ENCODE data around the gene SNAI3.

GRCh38 chr16:88705076-88705684 lies 18.9 kb upstream of the SNAI3 start:
- TF ChIP-seq CTCF (conservative IDR thresholded peaks at IDR 0.05; ENCODE audit: low read length) (no peak), EZH2phosphoT487 (IDR thresholded peaks at IDR 0.05; ENCODE audit: borderline replicate concordance) (no peak)
